H9 (cell line): Measurements from ENCODE around the gene KCTD6. TPM values are rescaled to one million over a fixed set of nuclear protein-coding genes. Genes with fewer than 3 reads are reported as not detected.
A peak's percentile ranks its signal among the peaks of the same experiment; 100 is the strongest.

Experiments used
- DNase-seq: peaks from one replicate; pipeline ENCODE4 v3.0.0-alpha.2; 2017
- H2AFZ ChIP-seq: one replicate; pipeline ENCODE4 v1.6.1; 2013; ENCODE audit warnings: mild to moderate bottlenecking, low read length, control low read depth, moderate library complexity
- H2AK5ac ChIP-seq: 2 replicates; pipeline ENCODE4 v1.6.1; 2013; ENCODE audit warnings: low read length, control low read depth, mixed read lengths; ENCODE audit not compliant: insufficient read length
- H2BK120ac ChIP-seq: one replicate; pipeline ENCODE4 v1.6.1; 2013; ENCODE audit warnings: low read depth, mild to moderate bottlenecking, low read length, control low read depth, inconsistent platforms; ENCODE audit not compliant: poor library complexity, severe bottlenecking
- H2BK12ac ChIP-seq: 2 replicates; pipeline ENCODE4 v1.6.1; 2013; ENCODE audit warnings: low read length, control low read depth, mixed read lengths, low read depth; ENCODE audit not compliant: insufficient read length
- H2BK15ac ChIP-seq: 2 replicates; pipeline ENCODE4 v1.6.1; 2013; ENCODE audit warnings: low read depth, low read length, control low read depth
- H2BK20ac ChIP-seq: one replicate; pipeline ENCODE4 v1.6.1; 2013; ENCODE audit warnings: low read depth, mild to moderate bottlenecking, low read length, control low read depth, inconsistent platforms; ENCODE audit not compliant: poor library complexity, severe bottlenecking
- H2BK5ac ChIP-seq: 2 replicates; pipeline ENCODE4 v1.6.1; 2013; ENCODE audit warnings: low read length, control low read depth, mixed read lengths; ENCODE audit not compliant: insufficient read length
- H3K14ac ChIP-seq: 2 replicates; pipeline ENCODE4 v1.6.1; 2013; ENCODE audit warnings: low read length, control low read depth; ENCODE audit not compliant: insufficient read depth
- H3K18ac ChIP-seq: 2 replicates; pipeline ENCODE4 v1.6.1; 2013; ENCODE audit warnings: low read depth, mild to moderate bottlenecking, mixed read lengths, low read length, control low read depth; ENCODE audit not compliant: insufficient read length
- H3K23ac ChIP-seq: 2 replicates; pipeline ENCODE4 v1.6.1; 2013; ENCODE audit warnings: low read length, control low read depth, mixed read lengths, low read depth; ENCODE audit not compliant: insufficient read length
- H3K23me2 ChIP-seq: 2 replicates; pipeline ENCODE4 v1.6.1; 2013; ENCODE audit warnings: low read depth, mild to moderate bottlenecking, mixed read lengths, low read length, control low read depth; ENCODE audit not compliant: insufficient read length, poor library complexity, severe bottlenecking
- H3K27ac ChIP-seq: 2 replicates; pipeline ENCODE4 v1.5.1; 2013; ENCODE audit warnings: low read length, control low read depth, mixed read lengths, low read depth; ENCODE audit not compliant: insufficient read length
- H3K27me3 ChIP-seq: 2 replicates; pipeline ENCODE4 v1.6.1; 2013; ENCODE audit warnings: low read length, control low read depth, inconsistent platforms; ENCODE audit not compliant: insufficient read depth
- H3K4ac ChIP-seq: 2 replicates; pipeline ENCODE4 v1.6.1; 2013; ENCODE audit warnings: low read depth, mild to moderate bottlenecking, control low read depth, inconsistent platforms, low read length, moderate library complexity
- H3K4me1 ChIP-seq: 2 replicates; pipeline ENCODE4 v1.6.1; 2013; ENCODE audit warnings: low read length, control low read depth, inconsistent platforms; ENCODE audit not compliant: insufficient read depth
- H3K4me2 ChIP-seq: 2 replicates; pipeline ENCODE4 v1.6.1; 2013; ENCODE audit warnings: low read length, control low read depth, mixed read lengths; ENCODE audit not compliant: insufficient read length, insufficient read depth
- H3K56ac ChIP-seq: 2 replicates; pipeline ENCODE4 v1.6.1; 2013; ENCODE audit warnings: low read depth, mild to moderate bottlenecking, mixed read lengths, low read length, control low read depth; ENCODE audit not compliant: insufficient read length
- H3K79me1 ChIP-seq: 2 replicates; pipeline ENCODE4 v1.6.1; 2013; ENCODE audit warnings: low read depth, mild to moderate bottlenecking, moderate library complexity, low read length, control low read depth, inconsistent platforms; ENCODE audit not compliant: insufficient read depth, poor library complexity, severe bottlenecking
- H3K79me2 ChIP-seq: 2 replicates; pipeline ENCODE4 v1.6.1; 2013; ENCODE audit warnings: low read length, control low read depth, inconsistent platforms; ENCODE audit not compliant: insufficient read depth
- H3K9ac ChIP-seq: 2 replicates; pipeline ENCODE4 v1.6.1; 2013; ENCODE audit warnings: low read length, control low read depth, mixed read lengths; ENCODE audit not compliant: insufficient read length; ENCODE audit errors: extremely low read depth
- H3K9me3 ChIP-seq: one replicate; pipeline ENCODE4 v1.6.1; 2013; ENCODE audit warnings: low read depth, low read length, inconsistent platforms; ENCODE audit not compliant: control insufficient read depth
- H3T11ph ChIP-seq: one replicate; pipeline ENCODE4 v1.6.1; 2013; ENCODE audit warnings: mild to moderate bottlenecking, low read length, control low read depth, inconsistent platforms
- H4K20me1 ChIP-seq: one replicate; pipeline ENCODE4 v1.6.1; 2013; ENCODE audit not compliant: control insufficient read depth, insufficient read length, insufficient read depth
- H4K5ac ChIP-seq: 2 replicates; pipeline ENCODE4 v1.6.1; 2013; ENCODE audit warnings: low read depth, mild to moderate bottlenecking, mixed read lengths, low read length, control low read depth; ENCODE audit not compliant: insufficient read length
- H4K8ac ChIP-seq: replicated peaks from 2 replicates; pipeline ENCODE4 v1.6.1; 2013; ENCODE audit warnings: low read length, control low read depth, mixed read lengths, low read depth; ENCODE audit not compliant: insufficient read length
- H4K91ac ChIP-seq: 2 replicates; pipeline ENCODE4 v1.6.1; 2013; ENCODE audit warnings: low read depth, mild to moderate bottlenecking, moderate library complexity, mixed read lengths, low read length, control low read depth; ENCODE audit not compliant: insufficient read length
- H3K27ac Mint-ChIP-seq, 3 experiments: 2 replicates in 2 of 3; 3 replicates in 1 of 3; pipeline ENCODE4 v1.8.0; 2020 to 2021; ENCODE audit warnings: mixed read lengths in 3 of 3, mild to moderate bottlenecking in 1 of 3, moderate library complexity in 1 of 3
- H3K27me3 Mint-ChIP-seq: 2 replicates; pipeline ENCODE4 v1.8.0; 2021; ENCODE audit warnings: low read depth, mild to moderate bottlenecking, moderate library complexity, mixed read lengths
- H3K36me3 Mint-ChIP-seq, 3 experiments: 2 replicates in 2 of 3; 3 replicates in 1 of 3; pipeline ENCODE4 v1.8.0; 2020 to 2021; ENCODE audit warnings: low read depth in 3 of 3, mixed read lengths in 3 of 3; ENCODE audit not compliant: insufficient read depth in 1 of 3
- H3K4me1 Mint-ChIP-seq, 2 experiments: 2 replicates each; pipeline ENCODE4 v1.8.0; 2020; ENCODE audit warnings: mixed read lengths in 2 of 2
- H3K4me3 Mint-ChIP-seq, 2 experiments: 2 replicates in 1 of 2; 3 replicates in 1 of 2; pipeline ENCODE4 v1.8.0; 2020 to 2021; ENCODE audit warnings: mild to moderate bottlenecking in 2 of 2, mixed read lengths in 2 of 2, moderate library complexity in 1 of 2
- H3K9me3 Mint-ChIP-seq, 2 experiments: 2 replicates in 1 of 2; 3 replicates in 1 of 2; pipeline ENCODE4 v1.8.0; 2020; ENCODE audit warnings: mild to moderate bottlenecking in 2 of 2, mixed read lengths in 2 of 2, moderate library complexity in 1 of 2
- WGBS: extraction: QIAGEN DNeasy Blood & Tissue Kit; methylation state at CpG from one replicate; pipeline ENCODE4 v1.1.7; 2013; ENCODE audit warnings: missing lambda C conversion rate, low lambda C conversion rate, mixed read lengths; ENCODE audit not compliant: insufficient read length; ENCODE audit errors: extremely low coverage; 5-methylcytosine and 5-hydroxymethylcytosine counted together
- total RNA-seq: library from RNA; stranded (reverse); gene quantifications from 2 replicates; pipeline ENCODE4 v1.2.1, GENCODE V29; 2021
- TF ChIP-seq, protein P1 (sequence below): fragments of 200-600 bp; sonication (generic); conservative IDR thresholded peaks from 3 replicates; pipeline ENCODE4 v1.8.0; 2021; ENCODE audit warnings: antibody characterized with exemption, mild to moderate bottlenecking

Gene KCTD6
- total RNA-seq, 1 experiment from 2014 or later = 14.2 TPM

DNA sequence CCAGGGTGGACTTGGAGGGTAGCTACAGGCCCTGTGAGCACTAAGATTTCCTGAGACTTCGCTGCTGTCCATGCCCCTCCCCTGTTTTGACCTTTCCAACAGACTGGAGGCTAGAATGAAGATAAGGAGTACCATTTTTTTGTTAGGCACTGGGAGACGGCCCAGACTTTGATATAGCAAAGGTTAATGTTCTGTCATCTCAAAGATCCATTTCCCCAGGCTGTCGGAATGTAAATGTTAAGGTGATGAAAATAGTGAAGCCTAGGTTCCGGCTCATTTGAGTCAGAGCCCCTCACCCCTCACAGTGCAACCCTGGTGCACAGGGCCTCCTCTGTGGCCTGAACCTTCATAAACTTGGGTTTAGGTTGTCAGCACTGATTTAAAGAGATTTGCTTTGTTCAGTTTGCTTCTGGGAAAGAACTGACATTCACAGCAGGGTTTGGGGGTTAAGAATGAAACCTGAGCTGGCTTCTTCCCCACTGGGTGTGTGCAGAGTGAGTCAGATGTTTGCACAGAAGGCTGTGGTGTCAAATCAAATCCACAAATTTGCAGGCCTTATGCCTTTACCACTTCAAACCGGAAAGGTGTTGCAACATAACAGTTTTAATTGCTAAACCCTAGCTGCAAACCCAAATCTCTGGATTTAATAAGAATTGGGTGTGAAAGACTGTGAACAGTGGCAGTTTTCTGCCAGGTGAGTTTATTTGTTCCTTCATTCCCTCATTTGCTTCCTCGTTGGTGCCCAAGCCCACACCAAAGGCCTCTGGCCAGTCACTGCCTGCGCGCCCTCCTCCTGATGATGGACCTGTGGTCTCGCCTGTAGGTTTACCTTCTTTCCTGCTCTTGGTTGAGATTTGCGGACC is 20.6 kb upstream of the KCTD6 start:
- Histone ChIP-seq H2AFZ (no peak overlapping the region), H3K23ac (no peak overlapping the region), H3T11ph (no peak overlapping the region), H3K9ac (no peak overlapping the region), H2BK120ac (no peak overlapping the region), H2BK12ac (no peak overlapping the region), H3K23me2 (no peaks in the 10 kb centered on the region), H3K4me2 (no peak overlapping the region), H2BK15ac (no peak overlapping the region), H3K4ac (no peak overlapping the region), H2AK5ac (no peak overlapping the region), H3K18ac (no peak overlapping the region), H3K27me3 (no peaks in the 10 kb centered on the region), H3K79me1 (no peaks in the 10 kb centered on the region), H3K27ac (no peak overlapping the region), H4K5ac (no peak overlapping the region), H3K4me1 (peaks cover 6% of the 10 kb centered on the region), H4K20me1 (no peaks in the 10 kb centered on the region), H2BK20ac (no peak overlapping the region), H2BK5ac (no peak overlapping the region), H3K79me2 (no peaks in the 10 kb centered on the region), H3K14ac (no peak overlapping the region), H3K56ac (no peak overlapping the region), H4K8ac (no peak overlapping the region), H4K91ac (no peak overlapping the region), H3K9me3 (no peaks in the 10 kb centered on the region)
- Mint-ChIP-seq H3K27ac (peak overlapping the region in 1 of 3 experiments; percentile 88; a peak in 2 of 7 replicates), H3K4me1 (peaks cover 19 to 23% of the 10 kb centered on the region in 2 experiments), H3K9me3 (no peaks in the 10 kb centered on the region), H3K27me3 (peaks cover 2% of the 10 kb centered on the region; the same call in 1 of the 2 replicates), H3K36me3 (no peaks in the 10 kb centered on the region), H3K4me3 (no peak overlapping the region)
- WGBS = no CpG with 5 or more reads among the region's 10 CpGs
- DNase-seq = no peak
- TF ChIP-seq, protein P1, sequence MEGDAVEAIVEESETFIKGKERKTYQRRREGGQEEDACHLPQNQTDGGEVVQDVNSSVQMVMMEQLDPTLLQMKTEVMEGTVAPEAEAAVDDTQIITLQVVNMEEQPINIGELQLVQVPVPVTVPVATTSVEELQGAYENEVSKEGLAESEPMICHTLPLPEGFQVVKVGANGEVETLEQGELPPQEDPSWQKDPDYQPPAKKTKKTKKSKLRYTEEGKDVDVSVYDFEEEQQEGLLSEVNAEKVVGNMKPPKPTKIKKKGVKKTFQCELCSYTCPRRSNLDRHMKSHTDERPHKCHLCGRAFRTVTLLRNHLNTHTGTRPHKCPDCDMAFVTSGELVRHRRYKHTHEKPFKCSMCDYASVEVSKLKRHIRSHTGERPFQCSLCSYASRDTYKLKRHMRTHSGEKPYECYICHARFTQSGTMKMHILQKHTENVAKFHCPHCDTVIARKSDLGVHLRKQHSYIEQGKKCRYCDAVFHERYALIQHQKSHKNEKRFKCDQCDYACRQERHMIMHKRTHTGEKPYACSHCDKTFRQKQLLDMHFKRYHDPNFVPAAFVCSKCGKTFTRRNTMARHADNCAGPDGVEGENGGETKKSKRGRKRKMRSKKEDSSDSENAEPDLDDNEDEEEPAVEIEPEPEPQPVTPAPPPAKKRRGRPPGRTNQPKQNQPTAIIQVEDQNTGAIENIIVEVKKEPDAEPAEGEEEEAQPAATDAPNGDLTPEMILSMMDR = no peak
